Eye (tissue), 1 donor: ENCODE data around the gene DUXA.
"Not testable (repeated sequence)": the region's sequence is repeated elsewhere in the genome, so short reads cannot be mapped to it uniquely, and the experiment has no call there.

ENCODE experiments used
- DNase-seq: peaks from one replicate; pipeline ENCODE4 v3.0.0-alpha.2; 2015

Gene DUXA

GRCh38 chr19:57167385-57167784 lies at the start of gene DUXA:
TSS of gene DUXA (minus strand) at chr19:57167485. CDS start at chr19:57167443, 42 bp downstream.
- no peak for DNase-seq

- DNase-seq, result no peak
Measured at GRCh38 chr19:57212109-57212508, 44.8 kb upstream of the DUXA start.

- no peak for DNase-seq
Measured at GRCh38 chr19:57210381-57210780, 43.1 kb upstream of the DUXA start.

- no peak for DNase-seq
Measured at GRCh38 chr19:57202160-57202559, 34.9 kb upstream of the DUXA start.

GRCh38 chr19:57197874-57198273 lies 30.6 kb upstream of the DUXA start:
- not testable (repeated sequence) for DNase-seq

GRCh38 chr19:57192993-57193392 lies 25.7 kb upstream of the DUXA start:
- no peak for DNase-seq

GRCh38 chr19:57192077-57192420 lies 24.8 kb upstream of the DUXA start:
- DNase-seq, result peak; percentile 32

GRCh38 chr19:57191141-57192076 lies 24.1 kb upstream of the DUXA start, which contains the start of gene ZNF264:
TSS of gene ZNF264 (plus strand) at chr19:57191500. CDS start at chr19:57191914, 414 bp downstream.
- peak; percentile 94 for DNase-seq

- no peak for DNase-seq
Measured at GRCh38 chr19:57190301-57190700, 23.0 kb upstream of the DUXA start.

GRCh38 chr19:57171551-57172081 lies 4.3 kb upstream of the DUXA start:
- peak; percentile 82 for DNase-seq

- no peak for DNase-seq
Measured at GRCh38 chr19:57165846-57166245, 1.4 kb downstream of the DUXA start.

- no peak for DNase-seq
Measured at GRCh38 chr19:57161985-57162539, 5.2 kb downstream of the DUXA start.

- DNase-seq, result no peak
Measured at GRCh38 chr19:57152921-57153320, 14.4 kb downstream of the DUXA start.

GRCh38 chr19:57141699-57142098 lies 25.6 kb downstream of the DUXA start:
- no peak for DNase-seq

GRCh38 chr19:57135797-57136196 lies 31.5 kb downstream of the DUXA start:
- DNase-seq, result no peak

- not testable (repeated sequence) for DNase-seq
Measured at GRCh38 chr19:57127403-57127802, 39.9 kb downstream of the DUXA start.

GRCh38 chr19:57123882-57124281 lies 43.4 kb downstream of the DUXA start:
- no peak for DNase-seq

- DNase-seq, result no peak
Measured at GRCh38 chr19:57118848-57119247, 48.4 kb downstream of the DUXA start.

- DNase-seq, result not testable (repeated sequence)
Measured at GRCh38 chr19:57113501-57113900, 53.8 kb downstream of the DUXA start.

GRCh38 chr19:57111329-57111644 lies 56.0 kb downstream of the DUXA start:
- no peak for DNase-seq

GRCh38 chr19:57110592-57111328 lies 56.5 kb downstream of the DUXA start:
- DNase-seq, result no peak

GRCh38 chr19:57106722-57107235 lies 60.5 kb downstream of the DUXA start:
- no peak for DNase-seq
